ENCODE measurements around the gene HYAL1. TPM values are rescaled to one million over a fixed set of nuclear protein-coding genes. Genes with fewer than 3 reads are reported as not detected.
A peak's percentile ranks its signal among the peaks of the same experiment; 100 is the strongest.
"Not testable (repeated sequence)": the region's sequence is repeated elsewhere in the genome, so short reads cannot be mapped to it uniquely, and the experiment has no call there.

Gene HYAL1
- total RNA-seq, 1 experiment from 2014 or later, result 1.5 TPM

DNA sequence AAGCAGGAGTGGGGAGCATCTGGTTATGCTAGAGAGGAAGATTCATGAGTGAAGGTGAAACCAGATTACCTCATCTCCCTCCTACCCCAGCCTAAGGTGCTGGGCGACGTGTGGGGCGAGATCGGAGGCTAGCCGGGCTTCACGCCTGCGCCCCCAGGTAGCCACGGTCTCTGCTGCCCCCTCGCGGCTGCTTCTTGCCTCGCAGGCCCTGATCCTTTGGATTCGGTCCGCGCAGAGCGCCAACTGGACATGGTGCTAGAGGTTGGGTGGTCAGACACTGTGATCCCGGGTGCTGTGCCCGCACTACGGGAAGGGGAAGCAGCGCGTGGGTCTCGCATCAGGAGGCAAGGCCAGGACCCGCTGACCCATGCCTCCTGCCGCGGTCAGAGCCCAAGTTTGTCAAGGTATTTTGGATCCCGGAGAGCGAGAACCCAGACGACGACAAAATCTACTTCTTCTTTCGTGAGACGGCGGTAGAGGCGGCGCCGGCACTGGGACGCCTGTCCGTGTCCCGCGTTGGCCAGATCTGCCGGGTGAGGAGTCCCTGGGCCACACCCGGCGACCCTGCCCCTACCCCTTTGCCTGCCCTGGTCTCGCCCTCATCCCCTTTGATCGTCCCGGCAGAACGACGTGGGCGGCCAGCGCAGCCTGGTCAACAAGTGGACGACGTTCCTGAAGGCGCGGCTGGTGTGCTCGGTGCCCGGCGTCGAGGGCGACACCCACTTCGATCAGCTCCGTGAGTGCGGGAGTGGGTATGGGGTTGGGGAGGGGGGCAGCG, 30.3 kb downstream of the HYAL1 start:
- Mint-ChIP-seq H3K27ac (ENCODE audit: unreplicated experiment) (peak overlapping the region; percentile 32), H3K27me3 (ENCODE audit: unreplicated experiment) (no peaks in the 10 kb centered on the region), H3K4me1 (ENCODE audit: low read depth, unreplicated experiment) (peaks cover 42% of the 10 kb centered on the region), H3K9me3 (ENCODE audit: low read depth, unreplicated experiment) (no peaks in the 10 kb centered on the region), H3K4me3 (ENCODE audit: low read depth, unreplicated experiment) (peak overlapping the region; percentile 63), H3K36me3 (ENCODE audit: insufficient read depth, unreplicated experiment) (peaks cover 41% of the 10 kb centered on the region)
- TF ChIP-seq, protein P1, sequence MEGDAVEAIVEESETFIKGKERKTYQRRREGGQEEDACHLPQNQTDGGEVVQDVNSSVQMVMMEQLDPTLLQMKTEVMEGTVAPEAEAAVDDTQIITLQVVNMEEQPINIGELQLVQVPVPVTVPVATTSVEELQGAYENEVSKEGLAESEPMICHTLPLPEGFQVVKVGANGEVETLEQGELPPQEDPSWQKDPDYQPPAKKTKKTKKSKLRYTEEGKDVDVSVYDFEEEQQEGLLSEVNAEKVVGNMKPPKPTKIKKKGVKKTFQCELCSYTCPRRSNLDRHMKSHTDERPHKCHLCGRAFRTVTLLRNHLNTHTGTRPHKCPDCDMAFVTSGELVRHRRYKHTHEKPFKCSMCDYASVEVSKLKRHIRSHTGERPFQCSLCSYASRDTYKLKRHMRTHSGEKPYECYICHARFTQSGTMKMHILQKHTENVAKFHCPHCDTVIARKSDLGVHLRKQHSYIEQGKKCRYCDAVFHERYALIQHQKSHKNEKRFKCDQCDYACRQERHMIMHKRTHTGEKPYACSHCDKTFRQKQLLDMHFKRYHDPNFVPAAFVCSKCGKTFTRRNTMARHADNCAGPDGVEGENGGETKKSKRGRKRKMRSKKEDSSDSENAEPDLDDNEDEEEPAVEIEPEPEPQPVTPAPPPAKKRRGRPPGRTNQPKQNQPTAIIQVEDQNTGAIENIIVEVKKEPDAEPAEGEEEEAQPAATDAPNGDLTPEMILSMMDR (IDR thresholded peaks at IDR 0.05; ENCODE audit: unreplicated experiment), result peak; percentile 96
- DNase-seq, result peak; percentile 94
- BruUV-seq (replicated peaks), result no TSS peak
- CTCF ChIA-PET, result interaction anchor here (0.7 kb wide), 1 partner anchor 84 kb away, joined by 4 read pairs; no protein-coding TSS in a partner anchor
- intact Hi-C loops (cut with micrococcal nuclease; ENCODE audit: unreplicated experiment), result loop anchor here (1.0 to 10.0 kb wide), 4 partner anchors 46 to 152 kb away; partner anchors contain the start of genes HYAL2 and TUSC2

GRCh38 chr3:50272538-50272910, 30.9 kb downstream of the HYAL1 start:
- H3K27me3 Mint-ChIP-seq (ENCODE audit: unreplicated experiment); DNase-seq; H3K9me3 Mint-ChIP-seq (ENCODE audit: low read depth, unreplicated experiment); BruUV-seq (replicated peaks): not testable (repeated sequence)
- intact Hi-C loops (cut with micrococcal nuclease; ENCODE audit: unreplicated experiment), result loop anchor here (2.0 to 10.0 kb wide), 2 partner anchors 52 to 152 kb away; partner anchors contain the start of genes HYAL2 and TUSC2
- peak overlapping the region; percentile 63 for H3K4me3 Mint-ChIP-seq (ENCODE audit: low read depth, unreplicated experiment)
- CTCF ChIA-PET, result interaction anchor here (0.7 to 1.8 kb wide), 3 partner anchors 12 to 84 kb away, joined by 4 to 8 read pairs (median 5); no protein-coding TSS in a partner anchor
- H3K36me3 Mint-ChIP-seq (ENCODE audit: insufficient read depth, unreplicated experiment), result peaks cover 44% of the 10 kb centered on the region
- peak overlapping the region; percentile 32 for H3K27ac Mint-ChIP-seq (ENCODE audit: unreplicated experiment)
- peaks cover 48% of the 10 kb centered on the region for H3K4me1 Mint-ChIP-seq (ENCODE audit: low read depth, unreplicated experiment)

DNA sequence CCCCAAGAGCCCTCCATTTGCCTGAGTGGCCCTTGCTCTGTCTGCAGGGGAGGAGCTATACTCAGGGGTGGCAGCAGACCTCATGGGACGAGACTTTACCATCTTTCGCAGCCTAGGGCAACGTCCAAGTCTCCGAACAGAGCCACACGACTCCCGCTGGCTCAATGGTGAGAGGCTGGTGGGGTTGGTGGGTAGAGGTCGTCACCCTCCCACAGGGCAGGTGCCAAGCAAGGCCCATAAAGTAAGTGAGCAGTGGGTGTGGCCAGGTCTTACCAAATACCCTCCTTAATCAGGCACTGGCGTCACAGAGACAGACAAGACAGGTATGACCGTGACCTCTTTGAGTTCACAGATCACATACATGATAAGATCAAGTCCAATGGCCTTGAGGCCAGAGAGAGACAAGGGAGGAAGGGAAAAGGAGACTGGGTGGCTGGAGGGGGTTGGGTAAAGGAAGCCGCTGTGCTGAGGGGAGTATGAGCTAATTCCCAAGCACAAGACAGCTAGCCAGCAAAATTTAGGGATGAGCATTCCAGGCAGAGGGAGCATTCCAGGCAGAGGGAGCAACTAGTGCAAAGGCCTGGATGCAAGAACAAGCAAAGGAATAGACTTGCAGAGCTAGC, 31.9 kb downstream of the HYAL1 start:
- DNase-seq, result no peak
- Mint-ChIP-seq H3K27me3 (ENCODE audit: unreplicated experiment) (no peaks in the 10 kb centered on the region), H3K4me1 (ENCODE audit: low read depth, unreplicated experiment) (peaks cover 49% of the 10 kb centered on the region), H3K4me3 (ENCODE audit: low read depth, unreplicated experiment) (peak overlapping the region; percentile 63), H3K36me3 (ENCODE audit: insufficient read depth, unreplicated experiment) (peaks cover 46% of the 10 kb centered on the region), H3K9me3 (ENCODE audit: low read depth, unreplicated experiment) (no peaks in the 10 kb centered on the region), H3K27ac (ENCODE audit: unreplicated experiment) (peak overlapping the region; percentile 6)
- TF ChIP-seq, protein P1 (IDR thresholded peaks at IDR 0.05; ENCODE audit: unreplicated experiment), result no peak
- no TSS peak for BruUV-seq (replicated peaks)
- CTCF ChIA-PET, result interaction anchor here (1.0 to 1.8 kb wide), 3 partner anchors 11 to 45 kb away, joined by 3 to 8 read pairs (median 4); no protein-coding TSS in a partner anchor
- intact Hi-C loops (cut with micrococcal nuclease; ENCODE audit: unreplicated experiment), result loop anchor here (10.0 kb wide), 1 partner anchor 53 kb away; the partner anchor contains the start of genes HYAL2 and TUSC2

DNA sequence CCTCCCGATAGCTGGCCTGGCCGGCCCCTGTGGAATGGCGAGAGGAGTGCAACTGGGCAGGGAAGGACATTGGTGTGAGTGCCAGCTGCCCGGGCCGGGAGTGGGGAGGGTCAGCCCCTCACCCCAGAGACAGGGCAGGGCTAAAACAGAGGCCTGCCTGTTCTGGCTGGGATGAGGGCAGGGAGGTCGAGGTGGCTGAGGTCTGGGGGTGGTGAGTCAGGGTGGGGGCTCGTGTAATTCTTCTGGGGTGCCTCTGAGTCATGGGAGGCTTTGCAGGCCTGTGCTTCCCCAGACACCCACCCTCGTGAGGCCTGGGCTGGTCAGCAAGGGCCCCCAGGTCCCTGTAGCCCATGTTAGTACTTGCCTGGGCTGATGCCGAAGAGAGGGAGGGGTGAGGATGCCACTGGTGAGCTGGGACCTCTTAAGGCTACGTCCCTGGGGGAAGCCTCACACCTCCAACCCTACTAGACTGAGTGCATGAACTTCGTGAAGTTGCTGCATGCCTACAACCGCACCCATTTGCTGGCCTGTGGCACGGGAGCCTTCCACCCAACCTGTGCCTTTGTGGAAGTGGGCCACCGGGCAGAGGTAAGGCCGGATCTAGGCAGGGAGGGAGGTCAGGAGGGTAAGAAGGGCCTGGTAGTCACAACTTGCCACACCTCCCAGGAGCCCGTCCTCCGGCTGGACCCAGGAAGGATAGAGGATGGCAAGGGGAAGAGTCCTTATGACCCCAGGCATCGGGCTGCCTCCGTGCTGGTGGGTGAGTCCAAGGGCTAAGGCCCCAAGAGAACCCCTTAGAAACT, 32.8 kb downstream of the HYAL1 start:
- peak overlapping the region; percentile 90 for H3K27ac Mint-ChIP-seq (ENCODE audit: unreplicated experiment)
- no peak for DNase-seq
- no TSS peak for BruUV-seq (replicated peaks)

More for the DNA sequence above, 32.8 kb downstream of the HYAL1 start:
- Mint-ChIP-seq H3K4me1 (ENCODE audit: low read depth, unreplicated experiment) (peaks cover 54% of the 10 kb centered on the region), H3K36me3 (ENCODE audit: insufficient read depth, unreplicated experiment) (peaks cover 44% of the 10 kb centered on the region), H3K4me3 (ENCODE audit: low read depth, unreplicated experiment) (peak overlapping the region; percentile 63), H3K27me3 (ENCODE audit: unreplicated experiment) (no peaks in the 10 kb centered on the region), H3K9me3 (ENCODE audit: low read depth, unreplicated experiment) (no peaks in the 10 kb centered on the region)
- intact Hi-C loops (cut with micrococcal nuclease; ENCODE audit: unreplicated experiment), result loop anchor here (10.0 kb wide), 1 partner anchor 54 kb away; the partner anchor contains the start of genes HYAL2 and TUSC2
- TF ChIP-seq, protein P1 (IDR thresholded peaks at IDR 0.05; ENCODE audit: unreplicated experiment), result no peak
- CTCF ChIA-PET, result interaction anchor here (1.1 to 2.2 kb wide), 5 partner anchors 10 to 44 kb away, joined by 4 to 8 read pairs (median 6); partner anchors contain the start of gene GNAI2
